GM21390 (cell line): ENCODE measurements around the gene CEP250.
A peak's percentile ranks its signal among the peaks of the same experiment; 100 is the strongest.
"Not testable (repeated sequence)": the region's sequence is repeated elsewhere in the genome, so short reads cannot be mapped to it uniquely, and the experiment has no call there.

Source experiments
- ATAC-seq: cut with Tn5 transposase; IDR thresholded peaks from one replicate; pipeline ENCODE4 v1.9.1; 2021; ENCODE audit not compliant: unreplicated experiment

CEP250 gene

GRCh38 chr20:35496481-35496880 lies 41.1 kb downstream of the CEP250 start:
- ATAC-seq, result no peak

GRCh38 chr20:35497320-35497719 lies 41.9 kb downstream of the CEP250 start:
- ATAC-seq, result no peak

- no peak for ATAC-seq
Measured at GRCh38 chr20:35497780-35498189, 42.4 kb downstream of the CEP250 start.

GRCh38 chr20:35499271-35499670 lies 43.9 kb downstream of the CEP250 start:
- no peak for ATAC-seq

DNA sequence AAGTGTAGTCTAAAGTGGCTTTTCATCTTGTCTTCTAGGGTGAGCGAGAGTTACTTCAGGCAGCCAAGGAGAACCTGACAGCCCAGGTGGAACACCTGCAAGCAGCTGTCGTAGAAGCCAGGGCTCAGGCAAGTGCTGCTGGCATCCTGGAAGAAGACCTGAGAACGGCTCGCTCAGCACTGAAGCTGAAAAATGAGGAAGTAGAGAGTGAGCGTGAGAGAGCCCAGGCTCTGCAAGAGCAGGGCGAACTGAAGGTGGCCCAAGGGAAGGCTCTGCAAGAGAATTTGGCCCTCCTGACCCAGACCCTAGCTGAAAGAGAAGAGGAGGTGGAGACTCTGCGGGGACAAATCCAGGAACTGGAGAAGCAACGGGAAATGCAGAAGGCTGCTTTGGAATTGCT lies 47.0 kb downstream of the CEP250 start:
- peak; percentile 75 for ATAC-seq

- ATAC-seq, result no peak
Measured at GRCh38 chr20:35503281-35503680, 47.9 kb downstream of the CEP250 start.

DNA sequence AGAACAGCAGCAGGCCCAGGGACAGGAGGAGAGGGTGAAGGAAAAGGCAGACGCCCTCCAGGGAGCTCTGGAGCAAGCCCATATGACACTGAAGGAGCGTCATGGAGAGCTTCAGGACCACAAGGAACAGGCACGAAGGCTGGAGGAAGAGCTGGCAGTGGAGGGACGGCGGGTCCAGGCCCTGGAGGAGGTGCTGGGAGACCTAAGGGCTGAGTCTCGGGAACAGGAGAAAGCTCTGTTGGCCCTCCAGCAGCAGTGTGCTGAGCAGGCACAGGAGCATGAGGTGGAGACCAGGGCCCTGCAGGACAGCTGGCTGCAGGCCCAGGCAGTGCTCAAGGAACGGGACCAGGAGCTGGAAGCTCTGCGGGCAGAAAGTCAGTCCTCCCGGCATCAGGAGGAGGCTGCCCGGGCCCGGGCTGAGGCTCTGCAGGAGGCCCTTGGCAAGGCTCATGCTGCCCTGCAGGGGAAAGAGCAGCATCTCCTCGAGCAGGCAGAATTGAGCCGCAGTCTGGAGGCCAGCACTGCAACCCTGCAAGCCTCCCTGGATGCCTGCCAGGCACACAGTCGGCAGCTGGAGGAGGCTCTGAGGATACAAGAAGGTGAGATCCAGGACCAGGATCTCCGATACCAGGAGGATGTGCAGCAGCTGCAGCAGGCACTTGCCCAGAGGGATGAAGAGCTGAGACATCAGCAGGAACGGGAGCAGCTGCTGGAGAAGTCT lies 48.6 kb downstream of the CEP250 start:
- ATAC-seq, result no peak

DNA sequence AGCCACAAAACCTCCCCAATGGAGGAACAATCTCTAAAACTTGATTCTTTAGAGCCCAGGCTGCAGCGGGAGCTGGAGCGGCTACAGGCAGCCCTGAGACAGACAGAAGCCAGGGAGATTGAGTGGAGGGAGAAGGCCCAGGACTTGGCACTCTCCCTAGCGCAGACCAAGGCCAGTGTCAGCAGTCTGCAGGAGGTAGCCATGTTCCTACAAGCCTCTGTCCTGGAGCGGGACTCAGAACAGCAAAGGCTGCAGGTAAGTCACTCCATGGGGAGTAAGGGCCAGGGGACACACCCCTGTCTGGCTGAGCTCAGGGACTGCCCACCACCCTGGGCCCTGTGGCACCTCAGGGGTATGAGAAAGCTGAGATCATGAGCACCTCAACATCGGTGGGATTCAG lies 49.4 kb downstream of the CEP250 start:
- no peak for ATAC-seq

GRCh38 chr20:35506179-35506578 lies 50.8 kb downstream of the CEP250 start:
- ATAC-seq, result no peak

DNA sequence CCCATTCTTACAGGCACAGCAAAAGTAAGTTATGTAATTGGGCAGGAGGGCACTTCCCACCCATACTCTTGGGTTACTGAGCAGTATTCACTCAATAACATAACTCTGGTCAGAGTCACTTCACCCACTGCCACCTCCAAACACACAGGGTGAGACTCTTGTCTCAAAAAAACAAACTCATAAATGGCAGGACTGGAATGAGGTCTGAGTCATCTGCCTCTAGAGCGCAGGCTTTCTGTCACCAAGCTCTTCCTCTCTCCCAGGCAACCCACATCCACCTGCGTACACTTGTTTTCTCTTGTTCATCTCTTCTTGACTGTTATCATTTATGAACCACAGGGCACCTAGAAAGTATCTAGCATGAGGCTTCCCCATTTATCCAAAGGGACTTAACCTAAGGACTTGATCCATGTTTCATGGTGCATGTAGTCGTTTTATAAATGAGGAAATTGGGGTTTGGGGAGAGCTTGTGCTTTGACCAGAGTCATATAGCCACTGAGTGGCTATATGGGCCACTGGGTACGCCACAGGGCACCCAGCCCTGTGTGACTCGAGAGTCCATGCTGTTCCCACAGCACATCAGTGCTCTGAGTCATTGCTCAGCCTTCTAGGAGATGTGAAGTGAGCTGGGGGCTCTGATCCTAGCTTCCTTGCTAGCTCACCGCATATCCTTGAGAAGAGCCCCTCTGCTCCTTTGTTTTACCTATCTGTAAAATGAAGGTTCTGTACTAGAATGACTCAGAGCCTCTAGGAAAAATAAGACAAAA lies 51.7 kb downstream of the CEP250 start:
- ATAC-seq, result no peak

GRCh38 chr20:35508493-35509218 lies 53.3 kb downstream of the CEP250 start:
- no peak for ATAC-seq

- ATAC-seq, result no peak
Measured at GRCh38 chr20:35510951-35511735, 55.7 kb downstream of the CEP250 start.

DNA sequence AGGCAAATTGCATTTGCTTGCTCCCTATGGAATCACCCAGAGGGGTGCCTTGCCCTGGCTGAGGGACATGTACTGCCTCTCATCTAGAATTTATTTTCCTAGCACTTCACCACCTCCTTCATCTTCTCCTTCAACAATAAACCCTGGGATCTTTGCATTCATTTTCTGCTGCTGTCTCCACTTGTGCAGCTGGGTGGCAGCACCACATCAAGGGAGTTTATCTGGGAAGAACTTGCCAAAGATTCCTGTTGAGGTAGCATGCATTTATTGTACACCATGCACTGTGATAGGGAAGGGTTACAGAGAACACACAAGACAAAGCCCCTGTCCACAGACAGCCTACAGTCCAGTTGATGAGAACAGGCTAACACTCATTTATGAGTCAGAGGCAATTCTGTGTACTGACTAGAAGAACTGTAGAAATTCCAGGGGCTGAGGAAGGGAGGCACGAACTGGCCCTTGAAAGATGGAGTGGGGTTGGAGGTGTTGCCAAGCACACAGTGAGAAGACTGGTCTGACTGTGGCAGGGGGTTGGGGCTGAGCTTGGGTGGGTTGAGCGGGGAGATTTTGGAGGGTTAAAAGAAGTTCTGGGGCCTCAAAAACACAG lies 56.5 kb downstream of the CEP250 start:
- no peak for ATAC-seq

GRCh38 chr20:35514371-35514932 lies 59.1 kb downstream of the CEP250 start:
- ATAC-seq, result no peak

DNA sequence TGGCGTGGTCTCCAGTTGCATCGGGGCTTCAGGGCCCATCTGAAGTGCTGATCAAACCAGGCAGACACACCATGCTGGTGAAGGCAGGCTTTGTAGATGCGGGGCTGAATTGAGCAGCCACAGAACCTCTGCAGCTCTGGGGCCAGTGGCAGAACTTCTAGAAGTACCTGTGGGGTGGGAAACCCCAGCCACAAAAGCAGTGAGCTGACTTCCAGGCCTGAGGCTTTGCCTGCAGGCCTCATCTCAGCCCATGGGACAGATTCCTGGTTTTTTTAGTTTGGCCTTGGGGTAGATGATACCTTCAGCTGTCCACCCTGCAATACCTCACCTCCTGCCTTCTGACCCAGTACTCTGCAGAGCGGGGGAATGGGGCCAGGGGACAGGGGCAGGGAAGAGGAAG lies 59.9 kb downstream of the CEP250 start:
- ATAC-seq, result no peak

GRCh38 chr20:35515949-35516645 lies 60.7 kb downstream of the CEP250 start:
- no peak for ATAC-seq

DNA sequence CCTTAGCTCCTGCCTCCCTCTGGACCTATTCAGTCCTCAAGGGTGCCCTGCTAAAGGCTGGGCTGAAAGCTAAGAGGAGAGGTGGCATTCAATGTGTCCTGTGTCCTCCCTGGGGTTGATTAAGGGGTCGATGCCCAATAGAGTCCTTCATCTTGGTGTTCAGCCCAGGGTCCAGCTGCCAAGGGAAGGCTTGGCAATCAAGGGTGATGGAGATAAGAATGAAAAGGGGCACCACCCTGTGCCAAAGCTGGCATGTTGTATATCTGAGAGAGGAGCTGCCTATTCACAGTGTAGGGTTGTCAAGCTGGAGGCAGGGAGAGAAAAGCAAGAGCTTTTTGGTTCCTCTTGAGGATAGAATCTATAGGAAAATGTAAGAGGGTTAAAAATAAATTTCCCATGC lies 61.7 kb downstream of the CEP250 start:
- ATAC-seq, result no peak

- ATAC-seq, result not testable (repeated sequence)
Measured at GRCh38 chr20:35517767-35518166, 62.4 kb downstream of the CEP250 start.

DNA sequence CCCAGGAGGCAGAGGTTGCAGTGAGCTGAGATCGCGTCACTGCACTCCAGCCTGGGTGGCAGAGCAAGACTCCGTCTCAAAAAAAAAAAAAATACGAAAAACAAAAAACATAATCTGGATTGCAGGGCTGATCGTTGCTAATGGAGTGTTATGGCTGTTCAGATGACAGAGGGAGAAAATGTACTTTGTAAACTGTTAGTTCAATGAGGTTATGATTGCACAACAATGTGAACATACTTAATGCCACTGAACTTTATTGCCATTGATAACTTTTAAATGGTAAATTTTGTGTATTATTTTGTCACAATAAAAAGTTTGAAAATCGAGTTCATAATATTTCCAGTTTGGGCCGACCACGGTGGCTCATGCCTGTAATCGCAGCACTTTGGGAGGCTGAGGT lies 63.6 kb downstream of the CEP250 start:
- ATAC-seq, result no peak
